AML-193 (cell line): ENCODE data around the gene SLC25A10.
"Not testable (repeated sequence)": the region's sequence is repeated elsewhere in the genome, so short reads cannot be mapped to it uniquely, and the experiment has no call there.

ENCODE experiments used
- DNase-seq, 2 experiments: peaks; one replicate each; lab custom pipeline; 2025; lab: John Stamatoyannopoulos, UW

SLC25A10 gene, protein sequence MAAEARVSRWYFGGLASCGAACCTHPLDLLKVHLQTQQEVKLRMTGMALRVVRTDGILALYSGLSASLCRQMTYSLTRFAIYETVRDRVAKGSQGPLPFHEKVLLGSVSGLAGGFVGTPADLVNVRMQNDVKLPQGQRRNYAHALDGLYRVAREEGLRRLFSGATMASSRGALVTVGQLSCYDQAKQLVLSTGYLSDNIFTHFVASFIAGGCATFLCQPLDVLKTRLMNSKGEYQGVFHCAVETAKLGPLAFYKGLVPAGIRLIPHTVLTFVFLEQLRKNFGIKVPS

DNA sequence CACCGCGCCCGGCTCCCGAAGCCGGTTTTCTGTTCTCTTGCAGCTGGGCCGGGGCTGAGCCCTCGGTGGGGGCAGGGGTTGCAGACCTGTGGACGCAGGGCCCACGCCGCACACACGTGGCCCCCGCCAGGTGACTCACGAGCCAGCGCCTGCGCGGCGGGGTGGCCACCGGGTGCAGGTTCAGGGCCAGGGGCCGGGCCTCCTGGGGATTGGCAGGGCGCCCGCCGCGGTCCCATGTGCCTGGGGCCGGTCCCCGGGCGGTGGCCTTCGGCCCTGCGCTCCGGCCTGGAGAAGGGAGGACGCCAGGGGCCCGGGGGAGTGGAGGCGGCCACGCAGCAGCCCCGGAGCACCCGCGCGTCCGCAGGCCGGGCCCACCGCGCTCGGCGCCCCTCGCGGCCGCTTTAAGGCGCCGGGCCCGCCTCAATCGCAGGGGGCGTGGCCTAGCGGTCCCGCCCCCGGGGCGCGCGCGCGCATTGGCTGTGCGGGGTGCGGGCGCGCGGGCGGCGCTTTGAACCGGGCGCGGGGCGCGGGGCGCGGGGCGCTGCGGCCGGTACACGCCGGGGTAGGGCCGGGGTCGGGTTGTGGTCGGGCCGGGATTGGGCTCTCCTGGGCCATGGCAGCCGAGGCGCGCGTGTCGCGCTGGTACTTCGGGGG is at the start of gene SLC25A10:
SLC25A10 (plus strand) TSS at position 471 of the 654 bp plus-strand sequence; CDS start at position 614, 143 bp downstream.
- DNase-seq = peak; percentile 78 to 81

DNA sequence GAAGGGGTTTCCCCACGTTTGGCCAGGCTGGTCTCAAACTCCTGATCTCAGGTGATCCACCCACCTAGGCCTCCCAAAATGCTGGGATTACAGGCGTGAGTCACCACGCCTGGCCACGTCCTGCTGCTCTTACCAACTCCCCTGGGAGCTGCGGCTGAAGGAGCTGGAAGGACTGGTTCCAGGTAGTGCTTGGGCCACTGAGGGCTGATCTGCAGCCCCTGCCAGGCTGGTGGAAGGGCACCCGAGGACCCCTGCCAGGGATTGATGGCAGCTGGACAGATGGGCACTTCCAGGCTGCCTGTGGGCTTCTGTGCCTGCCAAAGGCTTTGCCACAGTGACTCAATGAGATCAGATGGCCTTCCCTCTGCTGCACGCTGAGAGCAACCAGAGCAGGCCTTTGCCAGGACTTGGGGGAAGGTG is 48.0 kb upstream of the SLC25A10 start:
- no peak for DNase-seq

DNA sequence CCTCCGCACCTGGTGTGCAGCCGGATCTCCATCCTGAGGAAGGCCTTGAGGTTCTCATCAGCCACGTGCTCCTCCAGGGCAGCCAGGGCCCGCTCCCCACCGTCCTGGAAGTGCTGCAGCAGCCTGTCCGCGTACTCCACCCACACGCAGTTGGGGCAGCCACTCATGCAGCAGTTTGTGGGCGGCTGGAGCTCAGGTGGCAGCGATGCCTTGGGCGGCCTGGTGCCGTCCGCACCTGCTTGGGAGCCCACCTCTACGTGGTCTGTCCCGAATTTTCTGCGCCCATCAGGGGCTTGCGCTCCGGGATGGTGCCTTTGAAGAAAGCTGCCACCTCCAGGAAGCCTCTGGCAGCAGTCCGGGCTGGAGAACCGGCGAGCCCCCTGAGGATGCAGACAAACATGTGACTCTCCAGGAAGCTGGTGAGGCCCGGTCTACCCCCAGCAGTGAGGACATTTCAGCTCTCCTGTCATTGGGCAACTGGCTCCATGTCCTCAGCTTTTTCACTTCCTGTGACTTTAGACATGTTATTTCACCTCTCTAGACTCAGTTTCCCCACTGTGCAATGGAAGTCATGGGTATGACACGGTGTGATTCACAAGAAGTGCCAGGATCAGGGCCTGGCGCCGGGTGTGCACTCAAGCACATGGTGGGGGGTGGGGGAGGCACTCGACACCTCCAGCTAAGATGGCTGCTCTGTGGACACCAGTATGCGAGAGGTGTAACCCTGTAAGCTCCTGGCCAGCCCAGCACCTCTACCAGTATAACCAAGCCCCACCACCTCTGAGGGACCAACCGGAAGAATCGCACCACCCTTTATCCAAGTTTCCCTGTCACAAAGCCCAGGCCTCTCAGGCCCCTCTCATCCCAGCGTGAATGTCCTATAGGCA is 46.6 kb upstream of the SLC25A10 start:
- DNase-seq = peak; percentile 37 to 50

DNA sequence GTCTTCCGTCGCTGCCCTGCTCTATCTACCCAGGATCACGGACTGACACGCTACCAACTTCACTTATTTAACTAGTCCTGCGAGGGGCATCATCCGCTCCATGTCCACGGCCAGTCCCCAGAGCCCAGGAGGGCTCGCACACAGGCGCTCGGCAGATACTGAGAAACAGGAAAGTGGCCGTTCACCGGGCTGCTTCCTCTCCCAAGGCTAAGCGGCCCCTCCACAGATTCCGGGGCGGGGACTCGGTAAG is 46.1 kb upstream of the SLC25A10 start:
- DNase-seq = peak in 1 of 2 experiments; percentile 32

DNA sequence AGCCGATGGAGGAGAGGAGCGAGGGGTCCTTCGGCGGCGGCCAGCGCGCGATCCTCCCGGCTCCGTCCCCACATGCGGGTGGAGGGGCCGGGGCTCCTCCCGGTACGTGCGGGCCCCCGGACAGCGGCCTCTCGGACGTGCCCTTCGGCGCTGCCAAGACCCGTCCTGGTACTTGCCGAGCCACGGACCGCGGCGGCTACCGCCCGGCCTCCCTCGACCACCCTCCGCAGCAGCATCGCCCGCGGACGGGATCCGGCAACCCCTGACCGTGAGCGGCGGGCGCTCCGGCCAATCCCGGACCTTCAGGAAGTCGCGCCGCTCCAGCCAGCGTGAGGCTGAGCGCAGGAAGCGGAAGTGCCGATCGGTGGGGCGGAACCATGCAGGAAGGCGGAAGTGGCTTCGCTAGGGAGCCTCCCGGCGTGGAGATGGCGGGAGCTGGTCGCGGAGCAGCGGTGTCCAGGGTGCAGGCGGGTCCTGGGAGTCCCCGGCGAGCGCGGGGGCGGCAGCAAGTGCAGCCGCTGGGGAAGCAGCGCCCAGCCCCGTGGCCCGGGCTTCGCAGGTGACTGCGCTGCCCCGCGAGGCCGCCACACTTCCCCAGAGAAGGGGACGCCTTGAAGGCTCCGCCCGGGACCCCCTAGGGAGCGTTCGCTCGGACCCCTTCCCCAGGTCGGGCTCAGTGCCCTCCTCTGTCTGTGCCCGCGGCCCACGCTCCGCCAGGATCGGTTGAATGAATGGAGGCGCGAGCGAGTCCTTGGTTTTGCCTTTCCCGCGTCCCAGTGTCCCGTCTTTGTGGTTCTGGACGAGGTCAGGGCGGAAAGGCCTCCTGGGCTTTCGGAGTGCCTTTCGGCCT is 45.5 kb upstream of the SLC25A10 start, which contains the start of the genes CCDC137 and OXLD1:
CCDC137 (plus strand) TSS at position 396 of the 850 bp plus-strand sequence; CDS start at position 426, 30 bp downstream.
OXLD1 (minus strand) TSS at position 264 of the 850 bp plus-strand sequence; CDS start at position 236, 28 bp downstream.
- DNase-seq = peak; percentile 95 to 96

DNA sequence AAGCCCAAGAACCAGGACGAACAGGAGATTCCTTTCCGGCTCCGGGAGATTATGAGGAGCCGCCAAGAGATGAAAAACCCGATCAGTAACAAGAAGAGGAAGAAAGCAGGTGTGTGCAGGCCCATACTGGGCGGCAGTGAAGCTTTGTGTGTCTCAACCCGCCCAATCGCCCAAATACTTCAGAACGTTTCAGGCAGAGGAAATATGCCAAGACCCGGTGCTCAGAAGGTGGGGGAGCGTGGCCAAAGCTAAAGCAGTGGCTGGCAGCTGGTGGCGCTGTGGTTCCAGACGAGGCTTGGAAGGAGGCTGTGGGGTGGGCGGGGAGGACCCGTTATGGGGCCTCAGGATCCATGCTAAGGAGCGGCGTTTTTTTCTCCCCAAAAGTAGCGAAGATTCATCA is 44.3 kb upstream of the SLC25A10 start:
- no peak for DNase-seq

DNA sequence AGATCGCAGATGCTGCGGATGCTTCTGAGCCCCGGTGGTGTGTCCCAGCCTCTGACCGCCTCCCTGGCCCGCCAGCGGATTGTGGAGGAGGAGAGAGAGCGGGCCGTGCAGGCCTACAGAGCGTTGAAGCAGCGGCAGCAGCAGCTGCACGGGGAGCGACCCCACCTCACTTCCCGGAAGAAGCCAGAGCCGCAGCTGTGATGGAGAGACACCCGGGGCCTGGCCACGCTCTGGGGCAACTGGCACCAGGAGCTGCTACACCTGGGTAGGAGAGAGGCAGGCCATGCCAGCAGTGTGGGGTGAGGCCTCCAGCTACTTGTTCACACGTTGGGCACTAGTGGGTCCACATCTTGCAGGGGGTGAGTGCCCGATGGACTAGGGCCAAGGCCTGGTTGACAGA is 39.6 kb upstream of the SLC25A10 start:
- DNase-seq = no peak

DNA sequence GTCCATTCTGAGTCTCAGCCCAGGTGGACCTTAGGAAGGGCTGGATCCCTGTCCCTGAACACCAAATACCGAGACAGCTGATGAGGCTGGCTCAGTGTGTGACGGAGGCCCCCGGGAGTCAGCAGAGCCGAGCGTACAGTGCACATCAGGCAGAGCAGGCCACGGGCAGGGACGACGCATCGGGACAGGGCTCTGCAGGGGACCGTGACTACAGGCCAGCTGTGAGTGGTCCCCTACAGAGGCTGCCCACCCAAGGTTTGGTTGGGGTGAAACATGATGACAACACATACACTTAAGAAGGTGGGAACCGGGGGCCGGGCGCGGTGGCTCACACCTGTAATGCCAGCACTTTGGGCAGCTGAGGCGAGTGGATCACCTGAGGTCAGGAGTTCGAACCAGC is 39.1 kb upstream of the SLC25A10 start:
- DNase-seq = no peak

DNA sequence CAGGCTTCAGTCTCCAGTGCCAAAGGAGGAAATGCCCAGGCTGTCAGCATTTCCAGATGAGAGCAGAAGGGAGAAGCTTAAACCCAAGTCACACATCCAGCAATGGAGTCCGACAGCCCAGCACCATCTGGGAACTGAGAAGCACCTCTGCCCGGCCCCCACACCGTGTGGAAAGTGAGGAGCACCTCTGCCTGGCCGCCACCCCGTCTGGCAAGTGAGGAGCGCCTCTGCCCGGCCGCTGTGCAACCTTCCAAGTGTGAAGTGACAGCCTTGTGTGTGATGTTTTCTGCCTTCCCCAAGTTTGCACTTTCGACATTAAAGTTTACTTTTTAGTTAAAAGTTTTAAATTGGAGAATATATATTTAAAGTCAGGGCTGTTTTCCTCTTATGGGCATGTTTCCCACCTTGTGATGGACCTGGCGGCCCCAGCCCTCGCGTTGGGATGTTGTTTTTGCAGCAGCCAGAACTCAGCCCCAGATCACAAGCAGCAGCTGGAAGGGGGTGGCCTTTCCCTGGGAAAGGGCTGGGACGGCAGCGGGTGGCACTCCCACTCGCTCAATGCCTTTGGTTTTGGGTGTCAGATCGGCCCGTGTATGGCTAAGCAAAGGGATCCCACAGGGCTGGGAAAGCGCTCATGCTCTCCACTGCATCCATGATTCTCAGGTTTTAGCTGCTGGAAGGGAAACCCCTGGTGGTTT is 38.4 kb upstream of the SLC25A10 start:
- no peak for DNase-seq

DNA sequence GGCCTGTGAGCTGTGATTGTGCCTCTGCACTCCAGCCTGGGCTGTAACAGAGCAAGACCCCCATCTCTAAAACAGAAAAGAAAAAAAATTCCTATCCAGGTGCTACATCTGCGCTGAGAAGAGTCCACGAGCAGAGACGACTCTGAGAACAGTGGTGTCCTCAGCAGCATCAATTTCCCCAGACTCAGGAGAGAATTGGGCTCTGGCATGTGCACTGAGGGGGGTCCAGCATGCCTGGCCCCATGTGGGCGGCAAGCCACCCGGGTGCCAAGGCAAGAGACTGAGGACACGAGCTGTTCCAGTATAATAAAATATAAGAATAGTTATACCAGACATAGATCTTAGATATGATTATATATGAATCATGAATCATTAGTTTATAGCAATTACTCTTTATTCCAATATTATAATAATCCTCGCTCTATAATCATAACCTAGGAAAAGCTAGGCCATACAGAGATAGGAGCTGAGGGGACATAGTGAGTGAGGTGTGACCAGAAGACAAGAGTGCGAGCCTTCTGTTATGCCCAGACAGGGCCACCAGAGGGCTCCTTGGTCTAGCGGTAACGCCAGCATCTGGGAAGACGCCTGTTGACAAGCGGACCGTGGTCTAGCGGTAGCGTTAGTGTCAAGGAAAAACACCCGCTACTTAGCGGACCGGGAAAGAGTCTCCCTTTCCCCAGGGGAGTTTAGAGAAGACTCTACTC is 36.4 kb upstream of the SLC25A10 start:
- DNase-seq = not testable (repeated sequence)

DNA sequence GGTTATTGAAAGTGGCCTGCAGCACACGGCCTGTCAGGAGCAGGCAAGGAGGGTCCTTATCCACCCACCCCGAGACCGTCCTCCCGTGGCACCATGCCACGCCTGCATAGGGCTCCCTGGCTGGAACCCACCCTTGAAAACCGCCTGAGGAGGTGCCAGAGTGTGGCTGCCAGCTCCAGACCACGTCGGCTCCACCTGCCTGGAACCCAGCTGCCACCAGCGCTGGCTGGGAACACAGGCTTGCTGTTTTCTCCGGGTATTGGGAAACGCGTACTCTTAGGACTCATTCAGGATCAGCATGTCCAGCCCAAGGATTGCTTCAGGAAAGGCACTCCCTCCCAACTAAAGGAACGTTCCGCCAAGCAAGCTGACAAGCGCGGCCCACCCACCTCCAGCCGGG is 35.2 kb upstream of the SLC25A10 start:
- no peak for DNase-seq

DNA sequence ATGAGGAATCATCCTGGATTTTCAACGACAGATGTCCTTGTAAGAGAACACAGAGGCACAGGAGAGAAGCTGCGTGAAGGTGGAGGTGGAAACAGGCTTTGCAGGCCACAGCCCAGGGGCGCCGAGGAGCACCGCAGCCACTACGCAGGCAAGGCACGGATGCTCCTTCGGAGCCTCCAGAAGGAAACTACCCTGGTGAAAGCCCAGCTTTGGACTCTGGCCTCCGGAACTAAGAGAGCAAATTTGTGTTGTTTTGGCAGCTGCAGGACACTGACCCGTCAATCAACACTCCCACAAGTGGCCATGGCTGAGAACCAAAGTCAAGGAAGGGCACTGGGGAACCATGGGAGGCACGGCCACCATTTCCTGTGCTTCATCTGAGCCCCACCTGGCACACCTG is 31.9 kb upstream of the SLC25A10 start:
- DNase-seq = no peak

DNA sequence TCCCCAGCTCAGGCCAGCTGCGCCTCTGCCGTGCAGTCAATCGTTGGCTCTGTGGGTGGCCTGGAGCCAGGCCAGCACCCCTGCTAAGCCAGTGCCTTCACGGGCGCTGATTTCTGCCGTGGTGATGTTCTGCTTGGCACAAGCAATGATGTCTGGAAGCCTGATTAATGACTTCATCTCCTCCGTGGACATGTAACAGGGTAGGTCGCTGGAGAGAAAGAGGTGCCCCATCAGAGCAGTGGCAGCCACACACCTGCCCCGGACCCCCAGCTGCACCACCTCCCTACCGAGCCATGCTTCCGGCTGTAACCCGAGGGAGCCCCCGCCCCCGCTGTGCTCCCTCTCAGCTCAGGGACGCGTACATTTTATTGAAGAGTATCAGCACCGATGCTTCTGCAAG is 30.4 kb upstream of the SLC25A10 start:
- no peak for DNase-seq

DNA sequence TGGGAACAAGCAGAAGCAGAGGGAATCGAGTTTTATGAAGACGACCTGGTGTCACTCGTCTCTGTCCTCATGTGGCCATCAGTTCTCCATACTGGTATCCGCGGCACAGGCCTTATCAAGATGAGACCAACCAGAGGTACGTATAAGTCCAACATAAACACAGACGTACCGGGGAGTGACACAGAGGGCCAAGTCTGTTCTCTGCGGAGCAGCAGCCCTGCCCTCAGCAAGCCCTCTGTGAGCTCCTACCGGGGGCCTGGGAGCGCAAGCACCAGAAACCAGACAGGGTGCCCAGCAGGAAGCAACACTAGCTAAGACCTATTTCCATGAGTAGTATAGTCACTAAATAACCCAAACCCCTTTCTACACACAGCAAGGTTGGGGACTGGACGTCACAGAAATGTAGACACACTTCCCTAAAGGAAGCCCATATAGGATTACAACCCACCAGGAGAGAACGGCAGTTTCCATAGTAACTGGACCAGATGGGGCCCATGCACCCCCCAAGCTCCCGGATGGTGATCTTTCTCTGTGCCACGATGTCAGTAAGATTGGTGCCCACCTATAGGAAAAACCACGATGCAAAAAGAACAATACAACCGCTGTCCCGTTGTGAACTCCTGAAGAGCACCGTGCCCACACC is 29.4 kb upstream of the SLC25A10 start:
- no peak for DNase-seq

DNA sequence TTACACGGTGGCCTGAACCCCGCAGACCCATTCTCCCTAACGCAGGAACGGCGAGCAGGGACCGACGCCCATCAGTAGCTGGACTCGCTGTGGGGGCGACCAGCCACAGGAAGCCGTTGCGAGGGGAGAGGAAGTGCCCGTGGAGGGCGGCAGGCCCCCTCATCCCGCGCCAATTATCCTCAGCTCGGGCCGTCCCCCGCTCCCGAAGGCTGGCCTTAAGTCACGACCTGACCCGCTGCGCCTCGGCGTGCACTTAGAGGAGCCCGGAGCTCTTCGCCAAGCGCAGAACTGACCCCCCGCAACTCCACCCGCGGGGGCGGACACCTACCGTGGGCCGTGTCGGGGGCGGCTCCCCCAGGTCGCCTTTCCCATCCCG is 28.9 kb upstream of the SLC25A10 start:
- DNase-seq = no peak

DNA sequence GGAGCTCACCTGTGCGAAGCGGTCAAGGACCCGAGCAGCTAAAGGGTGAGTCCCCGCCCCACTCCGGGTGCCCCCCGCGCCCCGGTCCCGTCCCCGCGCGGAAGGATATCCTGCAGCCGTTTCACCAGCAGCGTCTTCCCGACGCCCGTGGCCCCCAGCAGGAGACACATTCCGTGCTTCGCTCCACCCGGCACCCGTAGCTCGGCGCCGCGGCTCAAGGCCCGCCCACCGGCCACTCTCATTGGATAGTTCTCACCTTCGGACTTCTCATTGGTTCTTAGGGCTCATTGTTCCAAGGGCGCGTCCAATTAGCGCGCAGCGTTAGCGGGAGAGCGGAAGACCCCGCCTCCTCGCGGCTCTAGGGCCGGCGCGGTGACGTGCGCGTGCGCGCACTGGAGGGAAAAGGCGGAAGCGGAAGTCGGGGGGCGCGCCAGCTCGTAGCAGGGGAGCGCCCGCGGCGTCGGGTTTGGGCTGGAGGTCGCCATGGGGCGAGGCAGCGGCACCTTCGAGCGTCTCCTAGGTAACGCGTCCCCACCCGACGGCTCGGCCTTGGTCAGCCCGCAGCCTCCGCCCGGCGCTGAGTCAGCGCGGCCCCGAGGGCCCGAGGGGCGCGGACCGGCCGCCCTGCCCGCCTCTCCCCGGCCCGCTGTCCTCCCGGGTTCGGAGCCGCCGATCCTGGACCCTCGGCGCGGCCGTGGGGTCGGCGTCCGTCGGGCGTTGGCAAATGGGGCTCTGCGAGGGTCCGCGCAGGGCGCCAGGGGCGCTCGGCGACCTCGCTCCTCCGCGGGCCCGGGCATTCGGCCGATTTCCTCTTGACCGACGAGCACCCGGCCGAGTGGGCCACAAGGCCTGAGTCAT is 28.3 kb upstream of the SLC25A10 start, which contains the start of the genes ARL16 and HGS:
ARL16 (minus strand) TSS at position 214 of the 858 bp plus-strand sequence; CDS start at position 170, 44 bp downstream.
HGS (plus strand) TSS at position 428 of the 858 bp plus-strand sequence; CDS start at position 484, 56 bp downstream.
- peak; percentile 99 to 100 for DNase-seq

DNA sequence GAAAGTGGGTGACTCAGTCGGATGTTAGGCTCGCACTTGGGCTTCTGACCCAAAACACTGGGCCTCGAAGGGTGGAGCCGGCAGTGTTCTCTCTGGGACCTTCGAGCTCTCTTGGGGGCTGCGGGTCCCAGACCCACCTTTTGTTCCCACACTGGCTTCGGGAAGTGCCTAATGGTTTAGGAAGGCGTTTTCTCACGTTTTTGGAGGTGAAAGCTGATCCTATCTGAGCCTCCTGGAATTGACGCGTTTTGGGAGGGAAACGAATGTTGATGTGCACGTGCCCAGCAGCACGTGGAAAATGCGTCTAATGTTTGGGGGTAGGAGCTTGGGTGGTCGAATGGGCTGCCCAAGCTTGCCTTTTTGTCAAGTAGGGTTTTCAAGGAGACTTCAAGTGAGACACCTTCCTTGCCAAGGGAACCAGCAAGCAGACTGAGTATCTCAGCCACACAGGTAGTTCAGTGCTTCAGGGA is 27.6 kb upstream of the SLC25A10 start:
- DNase-seq = no peak

DNA sequence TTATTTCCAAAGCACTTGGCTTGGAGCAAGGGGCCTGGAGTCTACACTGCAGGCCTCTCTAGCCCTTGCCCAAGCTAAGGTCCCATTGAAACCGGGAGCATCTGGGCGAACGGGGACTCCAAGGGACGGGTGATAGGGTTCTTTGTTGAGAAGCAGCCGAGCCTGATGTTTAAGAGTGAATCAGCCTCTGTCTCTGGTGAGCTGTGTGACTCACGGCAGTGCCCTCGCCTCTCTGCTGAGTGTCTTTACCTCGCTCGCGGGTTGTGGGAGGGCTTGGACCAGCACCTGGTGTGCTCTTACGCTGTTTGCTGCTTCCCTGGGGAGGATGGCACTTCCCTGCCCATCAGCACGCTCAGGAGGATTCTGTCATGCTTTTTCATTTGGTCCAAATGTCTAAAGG is 27.0 kb upstream of the SLC25A10 start:
- no peak for DNase-seq

DNA sequence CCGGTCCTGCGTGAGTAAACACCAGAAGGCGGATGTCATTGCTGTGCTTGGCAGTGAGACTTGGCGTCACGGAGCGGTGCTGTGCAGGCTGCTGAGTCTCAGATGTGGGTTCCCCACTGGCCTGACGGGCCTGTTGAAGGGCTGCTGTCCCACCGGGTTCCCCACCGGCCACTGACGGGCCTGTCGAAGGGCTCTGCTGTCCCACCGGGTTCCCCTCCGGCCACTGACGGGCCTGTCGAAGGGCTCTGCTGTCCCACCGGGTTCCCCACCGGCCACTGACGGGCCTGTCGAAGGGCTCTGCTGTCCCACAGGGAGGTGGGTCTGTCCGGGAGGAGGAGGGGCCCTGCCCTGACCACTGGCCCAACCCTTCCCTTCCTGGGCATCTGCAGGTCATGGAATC is 25.5 kb upstream of the SLC25A10 start:
- DNase-seq = no peak
